ENCODE results near the gene SRP68. TPM values are rescaled to one million over a fixed set of nuclear protein-coding genes. Genes with fewer than 3 reads are reported as not detected.

SRP68 gene
- polyA plus RNA-seq, 1 experiment = 101 TPM

DNA sequence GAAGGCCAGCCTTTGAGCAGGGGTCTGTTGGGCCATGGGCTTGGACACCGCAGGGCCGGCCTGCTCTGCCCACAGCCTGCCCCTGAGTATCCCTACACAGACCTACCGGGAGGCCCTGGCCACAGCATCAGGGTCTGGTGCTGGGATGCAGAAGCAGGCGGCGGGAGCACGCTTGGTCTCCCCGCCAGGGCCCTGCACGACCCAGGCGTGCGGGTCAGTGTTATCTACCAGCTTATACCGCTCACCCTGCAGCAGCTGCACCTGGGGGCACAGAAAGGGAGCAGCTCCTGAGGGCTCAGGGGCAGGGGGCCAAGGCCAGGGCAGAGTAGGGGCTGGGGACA, 54.0 kb downstream of the SRP68 start:
- CTCF ChIA-PET = no interaction called here
- H3K4me3 ChIP-seq (ENCODE audit: low read depth, low read length) = no peak overlapping the region
- peaks cover 17% of the 10 kb centered on the region for H3K27me3 ChIP-seq (ENCODE audit: control insufficient read depth, insufficient read depth, low read length)
- TF ChIP-seq, protein P1, sequence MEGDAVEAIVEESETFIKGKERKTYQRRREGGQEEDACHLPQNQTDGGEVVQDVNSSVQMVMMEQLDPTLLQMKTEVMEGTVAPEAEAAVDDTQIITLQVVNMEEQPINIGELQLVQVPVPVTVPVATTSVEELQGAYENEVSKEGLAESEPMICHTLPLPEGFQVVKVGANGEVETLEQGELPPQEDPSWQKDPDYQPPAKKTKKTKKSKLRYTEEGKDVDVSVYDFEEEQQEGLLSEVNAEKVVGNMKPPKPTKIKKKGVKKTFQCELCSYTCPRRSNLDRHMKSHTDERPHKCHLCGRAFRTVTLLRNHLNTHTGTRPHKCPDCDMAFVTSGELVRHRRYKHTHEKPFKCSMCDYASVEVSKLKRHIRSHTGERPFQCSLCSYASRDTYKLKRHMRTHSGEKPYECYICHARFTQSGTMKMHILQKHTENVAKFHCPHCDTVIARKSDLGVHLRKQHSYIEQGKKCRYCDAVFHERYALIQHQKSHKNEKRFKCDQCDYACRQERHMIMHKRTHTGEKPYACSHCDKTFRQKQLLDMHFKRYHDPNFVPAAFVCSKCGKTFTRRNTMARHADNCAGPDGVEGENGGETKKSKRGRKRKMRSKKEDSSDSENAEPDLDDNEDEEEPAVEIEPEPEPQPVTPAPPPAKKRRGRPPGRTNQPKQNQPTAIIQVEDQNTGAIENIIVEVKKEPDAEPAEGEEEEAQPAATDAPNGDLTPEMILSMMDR (IDR thresholded peaks at IDR 0.05; ENCODE audit: low read depth, low read length) = no peak
- H3K9me3 ChIP-seq (ENCODE audit: control insufficient read depth, insufficient read depth, low read length) = no peaks in the 10 kb centered on the region; the same call in 1 of the 2 replicates
- H3K27ac ChIP-seq (ENCODE audit: low read depth, low read length) = no peak overlapping the region
- DNase-seq (ENCODE audit: low read depth, low spot score) = no peak
- POLR2A ChIA-PET = interaction anchor here (0.6 kb wide), 1 partner anchor 14 kb away, joined by 5 read pairs; no protein-coding TSS in a partner anchor

DNA sequence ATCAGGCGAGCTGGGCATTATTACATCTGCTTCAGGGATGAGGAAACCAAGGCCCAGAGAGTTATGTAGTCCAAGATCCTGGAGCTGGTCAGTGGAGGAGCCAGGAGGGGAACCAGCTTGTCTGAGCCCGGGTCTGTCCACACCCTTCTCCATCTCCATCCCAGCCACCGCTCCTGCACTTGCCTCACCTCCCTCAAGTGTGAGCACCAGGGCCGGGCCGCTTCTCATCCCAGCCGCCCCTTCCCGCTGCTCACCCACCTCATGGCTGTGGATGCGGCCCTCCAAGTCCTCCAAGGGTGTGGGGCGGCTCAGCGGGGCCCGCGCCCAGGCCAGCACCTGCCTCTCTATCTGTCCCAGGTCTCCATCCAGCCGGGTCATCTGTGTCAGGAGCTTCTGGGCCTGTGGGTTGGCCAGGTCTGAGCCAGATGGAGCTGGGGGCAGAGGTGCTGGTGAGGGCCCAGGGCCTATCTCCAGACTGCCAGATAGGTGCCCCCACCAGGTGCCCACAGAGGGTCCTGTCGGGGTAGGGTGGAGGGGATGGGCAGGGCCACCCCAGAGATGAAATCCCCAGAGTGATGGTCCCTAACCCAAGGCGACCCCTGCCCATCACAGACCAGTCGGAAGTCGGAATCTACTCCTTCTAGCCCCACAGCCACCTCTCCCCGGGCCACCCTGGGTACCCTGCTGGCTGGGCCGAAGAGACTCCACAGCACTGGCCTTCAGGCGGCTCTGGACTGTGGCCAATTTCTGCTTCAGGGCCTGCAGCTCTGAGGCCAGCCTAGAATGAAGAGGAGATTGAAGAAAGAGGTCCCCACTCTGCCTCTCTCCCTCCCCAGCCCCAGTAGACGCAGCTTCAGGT, 54.6 kb downstream of the SRP68 start:
- ChIA-PET CTCF (interaction anchor here (0.6 kb wide), 1 partner anchor 262 kb away, joined by 3 read pairs; no protein-coding TSS in a partner anchor), POLR2A (no interaction called here)
- no peak overlapping the region for H3K27ac ChIP-seq (ENCODE audit: low read depth, low read length)
- H3K27me3 ChIP-seq (ENCODE audit: control insufficient read depth, insufficient read depth, low read length) = peaks cover 18% of the 10 kb centered on the region
- TF ChIP-seq, protein P1 (IDR thresholded peaks at IDR 0.05; ENCODE audit: low read depth, low read length) = no peak
- no peak for DNase-seq (ENCODE audit: low read depth, low spot score)
- H3K9me3 ChIP-seq (ENCODE audit: control insufficient read depth, insufficient read depth, low read length) = no peaks in the 10 kb centered on the region; the same call in 1 of the 2 replicates
- no peak overlapping the region for H3K4me3 ChIP-seq (ENCODE audit: low read depth, low read length)

- ChIA-PET POLR2A (no interaction called here), CTCF (interaction anchor here (0.6 to 3.1 kb wide), 31 partner anchors 10 to 319 kb away, joined by 3 to 57 read pairs (median 5); partner anchors contain the start of genes CDK3, EXOC7 and MRPL38)
- TF ChIP-seq, protein P1 (IDR thresholded peaks at IDR 0.05; ENCODE audit: low read depth, low read length) = no peak
- H3K27ac ChIP-seq (ENCODE audit: low read depth, low read length) = no peak overlapping the region
- H3K4me3 ChIP-seq (ENCODE audit: low read depth, low read length) = no peak overlapping the region
- no peak for DNase-seq (ENCODE audit: low read depth, low spot score)
- H3K27me3 ChIP-seq (ENCODE audit: control insufficient read depth, insufficient read depth, low read length) = peaks cover 14% of the 10 kb centered on the region
- H3K9me3 ChIP-seq (ENCODE audit: control insufficient read depth, insufficient read depth, low read length) = no peaks in the 10 kb centered on the region; the same call in 1 of the 2 replicates
These were observed 57.4 kb downstream of the SRP68 start for GRCh38 chr17:76014925-76015261.

DNA sequence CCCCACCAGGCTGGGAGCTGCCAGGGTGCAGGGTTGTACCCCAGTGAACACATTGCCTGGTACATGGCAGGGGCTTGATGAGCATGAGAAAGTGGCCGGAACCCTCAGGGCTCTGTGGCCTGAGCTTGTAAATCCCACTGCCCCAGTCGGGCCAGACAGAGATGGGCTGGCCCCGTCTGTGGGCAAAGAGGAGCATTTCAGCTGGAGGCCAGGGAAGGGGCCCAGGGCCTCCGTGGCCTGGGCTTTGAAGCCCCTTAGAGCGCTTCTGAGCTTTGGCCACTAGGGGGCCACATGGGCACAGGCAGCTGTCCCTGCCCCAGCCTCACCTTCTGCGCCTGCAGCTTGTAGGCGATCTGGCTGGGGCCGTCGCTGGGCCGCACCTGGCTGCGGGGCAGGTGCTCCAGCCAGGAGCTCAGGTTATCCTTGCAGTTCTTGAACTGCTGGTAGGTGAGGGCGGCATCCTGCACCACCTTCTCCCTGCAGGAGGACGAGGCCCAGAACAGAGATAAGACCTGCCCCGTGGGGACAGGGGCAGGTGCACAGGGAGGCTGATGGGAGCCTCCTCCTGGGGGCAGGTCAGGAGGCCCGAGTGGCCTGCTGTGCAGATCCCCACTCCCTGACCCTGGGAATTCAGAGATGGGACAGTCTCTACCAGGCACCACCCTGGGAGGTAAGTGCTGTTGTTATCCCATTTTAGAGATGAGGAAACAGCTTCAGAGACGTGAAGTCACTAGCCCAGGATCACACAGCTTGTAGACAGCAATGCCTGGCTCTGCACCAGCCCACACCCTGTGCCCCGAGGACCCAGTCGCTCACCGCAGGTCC, 58.0 kb downstream of the SRP68 start:
- no peak for DNase-seq (ENCODE audit: low read depth, low spot score)
- POLR2A ChIA-PET = interaction anchor here (0.6 kb wide), 1 partner anchor 31 kb away, joined by 3 read pairs; no protein-coding TSS in a partner anchor
- H3K27me3 ChIP-seq (ENCODE audit: control insufficient read depth, insufficient read depth, low read length) = peaks cover 11% of the 10 kb centered on the region
- CTCF ChIA-PET = interaction anchor here (0.5 to 3.1 kb wide), 45 partner anchors 10 to 383 kb away, joined by 3 to 57 read pairs (median 4); partner anchors contain the start of genes CDK3, EXOC7, MRPL38 and SPHK1
- H3K4me3 ChIP-seq (ENCODE audit: low read depth, low read length) = no peak overlapping the region
- H3K9me3 ChIP-seq (ENCODE audit: control insufficient read depth, insufficient read depth, low read length) = no peaks in the 10 kb centered on the region; the same call in 1 of the 2 replicates
- TF ChIP-seq, protein P1 (IDR thresholded peaks at IDR 0.05; ENCODE audit: low read depth, low read length) = peak; percentile 95
- H3K27ac ChIP-seq (ENCODE audit: low read depth, low read length) = no peak overlapping the region
